GM18511 (cell line): Measurements from ENCODE around the gene SAT1.
"Not testable (repeated sequence)": the region's sequence is repeated elsewhere in the genome, so short reads cannot be mapped to it uniquely, and the experiment has no call there.

Experiments
- ATAC-seq: cut with Tn5 transposase; IDR thresholded peaks from one replicate; pipeline ENCODE4 v1.9.1; 2021; ENCODE audit warnings: mild to moderate bottlenecking, moderate library complexity; ENCODE audit not compliant: unreplicated experiment

The SAT1 gene

DNA sequence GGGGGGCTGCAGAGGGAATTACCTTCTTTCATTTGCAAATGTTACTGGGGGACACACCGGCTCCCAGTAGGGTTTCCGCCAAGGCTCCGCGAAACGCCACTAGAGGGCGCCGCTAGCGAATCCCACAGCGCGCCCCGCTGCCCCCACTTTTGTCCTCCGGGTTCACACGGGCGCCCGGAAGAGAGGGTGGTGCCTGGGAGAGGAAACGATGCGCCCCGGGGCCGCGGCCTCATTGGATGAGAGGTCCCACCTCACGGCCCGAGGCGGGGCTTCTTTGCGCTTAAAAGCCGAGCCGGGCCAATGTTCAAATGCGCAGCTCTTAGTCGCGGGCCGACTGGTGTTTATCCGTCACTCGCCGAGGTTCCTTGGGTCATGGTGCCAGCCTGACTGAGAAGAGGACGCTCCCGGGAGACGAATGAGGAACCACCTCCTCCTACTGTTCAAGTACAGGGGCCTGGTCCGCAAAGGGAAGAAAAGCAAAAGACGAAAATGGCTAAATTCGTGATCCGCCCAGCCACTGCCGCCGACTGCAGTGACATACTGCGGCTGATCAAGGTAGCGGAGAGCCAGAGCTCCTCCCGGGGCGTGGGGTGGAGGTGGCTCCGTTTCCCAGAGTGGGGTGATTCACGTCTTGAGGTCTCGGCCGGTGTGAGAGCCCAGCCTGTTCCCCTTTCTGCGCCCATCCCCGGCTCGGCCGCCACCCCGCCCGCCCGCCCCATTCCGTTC is at the start of gene SAT1:
Gene SAT1 (plus strand): TSS at position 311 of the 726 bp plus-strand sequence. CDS start 179 bp downstream, at position 490.
- ATAC-seq = peak; percentile 83

DNA sequence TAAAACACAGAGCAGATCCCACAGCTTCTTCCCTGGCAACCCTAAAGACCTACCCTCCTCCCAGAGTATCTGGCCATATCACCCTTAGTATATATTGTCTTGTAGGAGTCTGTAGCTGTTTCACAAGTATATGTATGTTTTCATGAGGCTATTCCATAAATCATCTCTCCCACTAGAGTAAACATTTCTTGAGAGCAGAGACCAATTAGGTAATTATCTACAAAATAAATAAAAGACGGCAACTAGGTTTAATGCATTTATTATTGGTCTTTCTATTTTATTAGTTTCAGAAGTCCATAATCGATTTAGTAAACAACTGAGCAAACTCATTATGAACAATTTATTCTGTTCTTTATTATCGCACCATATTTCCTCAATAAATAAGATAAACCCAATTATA is 46.9 kb upstream of the SAT1 start:
- no peak for ATAC-seq

DNA sequence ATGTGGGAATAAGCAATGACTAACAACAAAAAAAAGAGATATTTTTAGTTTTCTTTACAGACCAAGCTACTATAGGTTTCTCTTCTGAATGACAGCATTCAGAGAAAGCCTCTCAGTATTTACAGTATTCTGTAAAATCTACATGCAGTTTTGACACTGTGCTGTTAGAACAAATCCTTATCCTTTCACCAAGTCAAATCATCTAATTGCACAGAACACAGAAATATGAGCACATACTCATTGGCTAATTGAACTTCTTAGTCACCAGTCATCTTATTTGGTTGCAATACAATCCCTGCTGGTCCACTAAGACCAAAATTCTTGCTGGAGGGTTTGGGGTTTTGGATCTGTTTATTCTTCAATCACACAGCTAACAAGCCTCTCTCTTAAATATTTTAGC is 45.6 kb upstream of the SAT1 start:
- ATAC-seq = no peak

DNA sequence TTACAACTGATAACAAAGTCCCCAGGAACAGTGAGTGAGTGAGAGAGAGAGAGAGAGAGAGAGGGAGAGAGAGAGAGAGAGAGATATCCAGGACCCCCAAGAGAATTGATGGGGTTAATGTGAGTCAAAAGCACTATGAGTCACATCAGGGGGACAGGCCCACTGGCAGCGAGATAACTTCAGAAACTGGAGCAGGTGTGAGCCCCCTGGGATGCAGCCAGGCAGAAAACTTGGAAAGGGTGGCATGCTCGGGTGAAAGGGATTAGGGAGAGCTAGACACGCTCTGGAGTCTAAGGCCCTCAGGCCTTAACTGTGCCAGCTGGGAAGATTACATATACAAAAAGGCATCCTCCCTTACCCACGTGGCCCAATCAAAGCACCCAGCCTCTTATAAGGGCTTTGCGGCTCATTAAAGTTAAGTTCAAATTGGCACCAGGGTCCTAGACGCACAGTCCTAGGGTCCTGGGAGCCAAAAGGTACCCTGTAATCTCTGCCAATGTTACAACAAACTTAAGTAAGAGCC is 40.7 kb upstream of the SAT1 start:
- peak; percentile 35 for ATAC-seq

DNA sequence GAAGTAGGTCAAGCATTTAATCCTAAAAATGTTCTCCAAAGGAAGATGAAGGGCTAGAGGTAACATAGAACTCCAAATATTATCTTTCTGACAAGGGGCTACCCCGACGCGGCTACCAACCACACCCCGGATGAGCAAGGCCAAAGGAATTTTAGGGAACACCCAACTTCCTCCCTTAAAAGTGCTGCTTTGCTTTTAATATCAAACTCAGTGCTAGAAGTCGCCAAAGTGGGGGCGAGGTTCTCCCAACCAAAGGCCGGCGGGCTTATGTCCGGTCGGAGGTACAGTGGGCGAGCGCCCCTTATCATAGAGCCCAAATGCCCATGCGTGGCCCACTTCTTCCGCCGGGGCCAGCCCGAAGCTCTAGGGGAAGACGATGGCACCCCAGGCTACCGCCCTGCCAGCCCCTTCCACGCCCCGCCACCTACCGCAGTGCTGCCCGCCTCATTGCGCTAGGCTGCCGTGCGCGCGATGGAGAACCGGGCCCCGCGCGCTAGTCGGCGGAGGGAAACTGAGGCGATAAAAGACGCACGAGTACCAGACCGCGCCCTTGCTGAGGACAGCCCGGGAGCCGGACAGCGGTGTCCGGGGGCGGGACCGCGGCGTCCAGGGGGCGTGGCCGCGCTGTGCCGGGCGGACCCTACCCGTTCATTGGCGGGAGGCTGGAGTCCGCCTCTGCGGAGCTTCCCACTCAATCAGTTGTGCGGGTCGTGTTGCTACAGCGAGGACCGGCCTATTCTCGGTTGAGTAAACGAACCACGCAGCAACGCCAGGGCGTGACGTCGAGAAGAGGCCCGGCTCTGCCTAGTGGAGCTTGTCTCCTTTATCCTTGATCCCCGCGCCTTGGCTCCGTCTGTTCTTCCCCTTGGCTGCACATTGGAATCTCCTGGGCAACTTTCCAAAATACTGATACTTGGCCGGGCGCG is 40.0 kb upstream of the SAT1 start, which contains the start of gene ACOT9:
Gene ACOT9 (minus strand): TSS at position 580 of the 926 bp plus-strand sequence. CDS start 132 bp downstream, at position 448.
- peak; percentile 96 for ATAC-seq

DNA sequence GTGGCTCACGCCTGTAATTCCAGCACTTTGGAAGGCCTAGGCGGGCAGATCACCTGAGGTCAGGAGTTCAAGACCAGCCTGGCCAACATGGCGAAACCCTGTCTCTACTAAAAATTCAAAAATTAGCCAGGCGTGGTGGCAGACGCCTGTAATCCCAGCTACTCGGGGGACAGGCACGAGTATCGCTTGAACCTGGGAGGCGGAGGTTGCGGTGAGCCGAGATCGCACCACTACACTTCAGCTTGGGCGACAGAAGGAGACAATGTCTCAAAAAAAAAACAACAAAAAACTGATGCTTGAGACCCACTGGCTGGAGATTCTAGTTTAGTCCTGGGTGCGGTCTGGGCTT is 39.4 kb upstream of the SAT1 start:
- not testable (repeated sequence) for ATAC-seq

DNA sequence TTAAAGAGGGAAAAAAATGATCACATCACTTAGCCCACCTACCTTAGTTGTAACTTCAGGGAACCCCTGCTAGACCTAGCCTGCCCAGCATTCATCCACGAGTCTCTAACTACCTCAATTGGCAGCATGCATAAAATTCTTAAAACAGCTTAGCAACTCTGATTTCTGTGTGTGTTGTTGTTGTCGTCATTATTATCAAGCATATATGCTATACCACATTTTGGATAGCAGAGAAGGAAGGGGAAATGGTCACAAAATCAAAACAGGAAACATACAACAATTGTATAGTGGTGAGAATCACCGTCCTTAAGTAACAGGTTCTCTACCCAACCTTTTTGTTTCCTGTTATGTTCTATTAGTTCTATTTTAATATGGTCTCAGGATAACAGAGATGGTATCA is 37.2 kb upstream of the SAT1 start:
- ATAC-seq = no peak

DNA sequence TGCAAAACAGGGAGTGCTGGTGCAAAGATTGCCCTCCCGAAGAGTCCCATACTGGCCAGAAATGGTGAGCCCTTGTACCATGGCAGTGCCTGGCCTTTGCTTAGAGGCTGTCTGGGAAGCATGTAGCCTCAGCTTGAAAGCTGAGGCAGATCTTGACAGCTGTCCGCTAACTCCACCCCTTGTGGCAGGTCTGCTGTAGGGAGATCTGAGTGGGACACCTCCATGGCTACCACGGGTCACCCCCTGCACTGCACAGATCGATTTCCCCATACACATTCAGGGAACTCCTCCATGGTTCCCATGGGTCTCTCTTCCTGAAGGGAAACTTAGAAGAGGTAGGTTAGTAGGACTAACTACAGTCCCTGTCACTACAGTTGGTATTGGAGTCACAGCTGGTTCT is 33.8 kb upstream of the SAT1 start:
- ATAC-seq = no peak

DNA sequence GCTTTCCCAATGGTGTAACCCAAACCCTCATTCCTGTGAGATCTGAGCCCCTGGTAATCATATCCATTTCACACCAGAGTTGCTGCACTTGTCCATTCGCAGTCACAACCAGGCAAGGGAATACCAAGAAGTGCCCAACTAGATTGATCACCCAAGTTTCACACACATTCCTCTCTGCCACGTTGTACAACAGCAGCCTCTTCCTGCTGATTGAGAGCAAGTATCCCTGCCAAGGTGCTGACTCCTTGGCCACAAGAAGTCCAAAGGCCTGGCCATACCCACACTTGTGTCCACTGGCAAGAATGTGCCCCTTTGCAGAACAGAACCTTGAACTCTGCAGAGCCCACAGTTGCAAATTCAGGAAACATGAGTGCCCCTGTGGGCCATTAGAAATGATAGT is 33.4 kb upstream of the SAT1 start:
- no peak for ATAC-seq

DNA sequence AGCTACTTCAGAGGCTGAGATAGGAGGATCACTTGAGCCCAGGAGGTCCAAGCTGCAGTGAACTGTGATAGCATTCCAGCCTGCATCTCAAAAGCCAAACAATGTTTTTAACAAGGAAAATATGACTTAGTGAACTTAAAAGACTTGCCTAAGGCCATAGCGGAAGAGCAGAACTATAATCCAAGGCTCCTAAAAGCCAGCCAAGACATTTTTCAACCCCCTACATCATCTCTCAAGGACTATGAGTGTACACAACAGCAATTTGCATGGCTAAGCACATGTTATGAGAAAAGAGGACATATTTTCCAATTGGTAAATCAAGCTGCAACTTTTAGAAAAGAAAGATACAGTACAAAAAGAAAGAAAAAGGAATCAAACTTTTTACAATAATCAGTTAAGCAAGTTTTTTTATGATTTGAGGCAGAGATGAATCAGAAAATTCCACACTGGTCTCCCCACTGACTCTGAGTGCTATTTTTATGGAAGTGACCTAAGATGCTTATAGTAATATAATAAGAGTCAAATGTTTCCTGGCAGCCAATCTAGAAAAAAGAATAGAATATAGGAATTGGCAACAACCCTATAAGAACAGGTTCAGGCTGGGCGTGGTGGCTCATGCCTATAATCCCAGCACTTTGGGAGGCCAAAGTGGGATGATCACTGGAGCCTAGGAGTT is 30.1 kb upstream of the SAT1 start:
- ATAC-seq = no peak

DNA sequence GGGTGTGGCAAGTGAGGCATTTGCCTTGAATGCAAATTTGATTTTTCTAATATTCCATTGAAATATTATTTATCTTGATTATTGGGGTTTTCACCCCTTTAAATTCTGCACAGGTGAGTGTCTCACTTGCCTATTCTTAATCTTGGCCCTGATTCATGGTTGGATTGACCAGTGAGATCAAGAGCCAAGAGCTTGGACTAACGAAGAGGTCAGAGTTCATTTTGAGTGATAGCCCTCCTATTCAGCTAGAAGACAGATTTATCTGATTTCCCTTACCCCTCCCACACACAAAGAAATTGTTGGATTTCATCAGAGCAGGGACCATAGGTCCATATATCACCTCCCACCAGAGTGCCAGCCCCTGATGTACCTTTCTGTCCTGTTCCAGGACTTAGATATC is 28.3 kb upstream of the SAT1 start:
- ATAC-seq = no peak

DNA sequence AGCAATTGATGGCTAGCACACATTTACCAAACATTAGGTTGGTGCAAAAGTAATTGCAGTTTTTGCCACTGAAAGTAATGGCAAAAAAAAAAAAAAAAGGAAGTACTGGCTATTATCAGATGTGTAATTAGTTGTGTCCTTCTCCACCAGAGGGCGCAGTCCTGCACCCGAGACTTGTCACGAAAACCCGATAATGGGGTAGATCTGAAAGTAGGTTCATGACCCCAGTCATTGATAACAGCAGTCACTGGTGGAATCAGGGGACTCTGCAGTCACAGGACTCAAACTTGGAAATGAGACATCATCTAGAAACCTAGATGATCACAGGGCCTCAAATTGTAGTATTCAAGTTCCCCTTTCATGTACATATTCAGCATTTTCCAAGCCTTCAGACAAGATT is 26.8 kb upstream of the SAT1 start:
- ATAC-seq = peak; percentile 90

DNA sequence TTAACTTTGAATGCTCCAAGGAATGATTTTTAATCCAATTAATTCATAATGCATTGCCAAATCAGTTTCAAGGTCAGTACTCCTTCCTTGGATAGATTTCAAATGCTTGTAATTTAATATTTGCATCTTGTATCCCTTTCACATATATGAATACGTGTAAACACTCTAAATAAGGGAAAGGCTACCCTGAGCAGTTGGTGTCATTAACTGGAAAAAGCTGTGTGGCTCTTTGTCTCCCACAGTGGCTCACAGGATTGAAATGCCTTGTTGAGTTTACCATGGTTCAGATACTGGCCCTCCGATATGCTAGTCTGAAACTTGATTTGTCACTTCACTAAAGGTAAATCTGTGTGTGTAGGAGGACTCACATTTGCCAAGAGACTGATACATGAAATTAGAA is 23.2 kb upstream of the SAT1 start:
- ATAC-seq = no peak

DNA sequence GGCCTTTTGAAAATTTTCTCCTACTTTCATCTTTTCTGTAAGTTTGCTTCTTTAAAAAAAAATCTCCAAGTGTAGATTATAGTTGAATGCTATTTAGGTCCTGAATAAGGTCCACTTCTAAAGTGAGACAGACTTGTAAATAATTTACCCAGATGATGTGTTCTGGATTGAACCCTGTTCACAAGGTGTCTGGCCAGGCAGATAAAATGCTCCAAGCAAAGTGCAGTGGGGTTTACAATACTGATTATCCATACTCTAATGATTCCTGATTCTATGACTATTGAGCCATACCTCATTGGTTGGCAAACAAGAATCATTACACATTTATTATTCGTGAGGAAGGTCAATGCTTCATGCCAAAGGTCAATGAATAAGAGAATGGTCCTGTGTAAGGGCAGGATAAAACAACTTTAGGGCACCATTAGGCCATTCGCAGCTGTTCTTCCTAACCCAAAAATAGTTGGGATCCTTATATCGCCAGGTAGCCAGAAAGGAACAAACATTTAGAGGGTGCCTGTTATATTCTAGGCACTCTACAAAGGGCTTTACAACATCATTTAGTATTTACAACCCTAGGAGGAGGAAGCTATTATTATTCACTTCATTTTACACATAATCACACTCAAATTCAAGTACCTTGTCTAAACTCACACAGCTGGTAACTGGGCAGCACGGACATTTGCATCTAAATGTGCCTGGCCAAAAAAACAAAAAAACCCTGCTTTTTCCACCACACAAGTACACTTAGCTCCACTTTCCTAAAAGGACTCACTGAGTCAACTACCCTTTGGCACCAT is 18.6 kb upstream of the SAT1 start:
- no peak for ATAC-seq

DNA sequence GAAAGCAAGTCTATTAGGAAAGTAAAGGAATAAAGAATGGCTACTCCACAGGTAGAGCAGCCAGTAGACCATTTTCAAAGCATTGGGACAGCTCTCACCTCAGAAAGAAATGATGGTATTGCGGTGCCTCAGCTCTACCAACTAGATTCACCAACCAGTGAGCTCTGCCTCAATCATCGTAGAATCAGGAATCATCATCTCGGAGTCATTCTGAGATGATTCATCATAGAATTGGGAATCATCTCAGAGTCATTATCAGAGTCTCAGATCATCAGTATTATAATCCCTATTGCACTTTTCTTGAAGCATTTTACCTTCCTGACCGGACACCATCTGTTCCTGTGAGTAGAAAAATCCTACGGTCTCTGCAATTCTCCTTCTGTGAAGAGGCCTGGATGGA is 17.5 kb upstream of the SAT1 start:
- ATAC-seq = no peak

DNA sequence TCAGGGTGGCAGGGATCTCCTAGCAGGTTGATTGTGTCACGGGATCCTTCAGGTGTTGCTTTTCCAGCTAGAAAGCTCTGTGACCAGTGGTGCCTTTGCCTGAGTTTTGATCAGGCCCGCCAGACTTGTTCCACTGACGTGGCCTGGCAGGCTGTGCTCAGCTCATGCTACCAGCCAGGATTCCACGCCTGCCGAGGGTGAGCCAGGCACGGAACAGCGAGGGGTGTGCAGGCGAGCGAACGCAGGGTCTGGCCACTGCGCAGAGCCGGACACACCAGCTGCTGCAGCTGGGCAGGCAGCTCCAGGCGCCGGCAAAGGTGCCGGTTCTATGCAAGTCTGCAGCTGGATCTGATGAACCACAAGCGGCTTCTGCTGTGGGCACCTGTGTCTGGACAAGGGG is 17.1 kb upstream of the SAT1 start:
- no peak for ATAC-seq

DNA sequence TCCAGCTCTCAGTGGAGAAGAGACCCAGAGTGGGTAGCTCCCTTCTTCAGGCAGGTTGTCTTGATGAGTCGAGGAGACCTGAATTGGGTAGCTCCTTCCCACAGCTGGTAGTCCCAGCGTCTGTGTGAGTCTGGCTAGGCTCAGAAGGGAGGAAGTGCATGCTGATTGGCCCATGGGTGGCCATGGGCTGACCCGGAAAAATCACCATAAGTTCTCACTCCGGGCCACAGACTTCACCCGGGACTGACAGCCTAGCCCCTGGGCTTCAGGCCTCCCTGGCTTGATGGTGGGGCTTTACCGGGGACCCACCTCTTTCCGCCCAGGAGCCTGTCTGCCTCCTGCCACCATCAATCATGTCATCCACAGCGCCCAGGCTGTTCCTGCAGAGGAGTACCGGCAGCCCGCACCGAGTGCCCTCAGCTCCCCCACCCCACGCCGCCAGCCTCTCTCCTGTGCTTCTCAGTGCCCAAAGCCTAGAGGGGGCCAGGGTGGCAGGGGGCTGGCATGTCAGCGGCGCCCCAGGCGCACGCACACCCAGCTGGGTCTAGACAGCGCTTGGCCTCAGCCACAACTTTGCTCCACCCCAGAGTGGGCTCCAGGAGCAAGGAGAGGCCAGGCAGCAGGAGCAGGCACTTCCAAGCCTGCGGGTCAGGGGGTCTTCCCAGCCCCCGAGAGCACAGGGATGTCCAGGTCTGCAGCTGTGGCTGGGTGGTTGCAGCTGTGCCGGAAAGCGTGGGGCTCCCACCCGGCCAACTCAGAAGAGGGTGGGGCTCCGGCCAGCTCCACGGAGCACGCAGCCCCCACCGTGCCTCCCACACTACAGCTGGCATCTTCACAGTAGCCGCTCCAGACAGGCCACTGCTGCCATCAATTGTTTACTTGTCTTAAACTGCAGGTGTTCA is 16.1 kb upstream of the SAT1 start:
- no peak for ATAC-seq

DNA sequence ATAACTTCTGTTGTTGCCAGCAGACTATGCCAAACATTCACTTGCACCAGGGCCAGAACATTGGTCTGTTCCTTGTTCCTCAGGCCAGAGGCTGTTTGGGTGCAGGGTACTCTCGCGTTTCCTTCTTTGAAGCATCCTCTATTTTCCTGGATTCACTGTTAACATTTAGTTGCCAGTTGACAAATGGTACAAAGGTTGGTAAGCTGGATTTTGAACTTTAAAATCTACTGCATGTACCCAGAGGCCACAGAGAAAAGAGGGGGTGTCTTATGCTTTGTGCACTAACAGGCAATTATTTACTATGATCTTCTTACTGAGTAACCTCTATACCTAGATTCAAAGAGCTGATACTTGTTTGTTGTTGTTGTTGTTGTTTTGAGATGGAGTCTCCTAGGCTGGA is 12.8 kb upstream of the SAT1 start:
- no peak for ATAC-seq

DNA sequence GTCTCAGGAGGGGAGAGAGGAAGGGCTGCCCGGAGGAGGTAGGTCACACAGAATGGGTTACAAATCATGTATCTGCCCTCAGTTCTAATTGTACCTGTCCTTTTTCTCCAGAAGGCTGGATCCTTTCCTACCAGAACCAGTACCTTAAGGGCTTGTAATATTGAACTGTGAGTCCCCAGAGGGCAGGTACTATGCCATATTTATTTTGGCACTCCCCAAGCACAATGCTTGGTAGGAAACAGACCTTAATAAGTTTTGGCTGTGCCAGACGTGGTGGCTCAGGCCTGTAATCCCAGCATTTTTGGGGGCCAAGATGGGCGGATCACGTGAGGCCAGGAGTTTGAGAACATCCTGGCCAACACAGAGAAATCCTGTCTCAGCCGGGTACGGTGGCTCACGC is 11.9 kb upstream of the SAT1 start:
- ATAC-seq = not testable (repeated sequence)
